Measurements from ENCODE around the gene DCTN4. TPM values are rescaled to one million over a fixed set of nuclear protein-coding genes. Genes with fewer than 3 reads are reported as not detected.
A peak's percentile ranks its signal among the peaks of the same experiment; 100 is the strongest.

The DCTN4 gene
- total and polyA plus RNA-seq, 12 donors: 30.4 to 113 (median 84.3) TPM

DNA sequence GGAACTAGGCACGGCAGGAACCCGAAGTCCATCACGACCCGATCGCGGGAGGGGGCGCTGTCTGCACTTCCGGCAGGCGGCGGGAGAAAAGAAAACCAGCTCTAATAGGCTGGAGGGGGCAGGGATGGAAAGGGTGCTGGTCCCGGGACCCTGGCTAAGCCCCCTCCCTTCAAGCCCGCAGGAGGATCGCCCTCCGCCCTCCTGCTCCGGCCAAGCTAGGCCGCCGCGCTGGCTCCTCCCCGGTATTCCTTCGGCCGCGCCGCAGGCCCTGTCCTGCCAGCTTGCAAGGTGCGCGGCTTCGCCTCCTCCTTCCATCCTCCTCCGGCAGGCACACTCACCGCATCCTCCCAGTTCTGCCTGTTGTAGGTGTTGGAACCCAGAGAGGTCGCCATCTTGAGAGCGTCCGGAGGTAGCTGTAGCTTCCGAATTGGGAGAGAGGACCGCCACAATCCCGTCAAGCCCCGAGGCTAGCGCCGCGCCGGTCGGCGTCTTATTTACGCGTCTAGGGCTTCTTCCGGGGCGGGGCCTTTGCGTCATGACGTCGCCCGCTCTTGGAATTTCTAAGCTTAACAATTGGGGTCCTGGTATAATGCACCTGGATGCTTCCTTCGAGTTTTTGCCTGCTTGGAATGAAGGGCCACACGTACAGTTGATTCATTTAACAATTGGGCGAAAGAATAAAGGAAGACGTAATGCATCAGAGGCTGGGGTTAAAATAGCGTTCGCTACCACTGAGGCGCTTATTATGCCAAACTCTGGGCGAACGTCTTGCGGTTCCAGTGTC, 58.0 kb downstream of the DCTN4 start, which contains the start of gene RBM22:
TSS of gene RBM22 (minus strand) at position 469 of the 784 bp plus-strand sequence. CDS start at position 392, 77 bp downstream.
- Histone ChIP-seq H3K4me1 (replicated peaks in 1 of 2) (peaks cover 11 to 17% of the 10 kb centered on the region in 2 donors), H3K27me3 (no peaks in the 10 kb centered on the region), H3K4me3 (peak within 1 kb of the TSS; percentile 34 to 87 (median 76)), H3K9me3 (replicated peaks in 1 of 3) (no peaks in the 10 kb centered on the region), H3K27ac (peak within 1 kb of the TSS; percentile 73 to 99 (median 90)), H3K36me3 (replicated peaks in 1 of 2) (peaks cover 0 to 33% of the 10 kb centered on the region in 2 donors)
- TF ChIP-seq, protein P1, sequence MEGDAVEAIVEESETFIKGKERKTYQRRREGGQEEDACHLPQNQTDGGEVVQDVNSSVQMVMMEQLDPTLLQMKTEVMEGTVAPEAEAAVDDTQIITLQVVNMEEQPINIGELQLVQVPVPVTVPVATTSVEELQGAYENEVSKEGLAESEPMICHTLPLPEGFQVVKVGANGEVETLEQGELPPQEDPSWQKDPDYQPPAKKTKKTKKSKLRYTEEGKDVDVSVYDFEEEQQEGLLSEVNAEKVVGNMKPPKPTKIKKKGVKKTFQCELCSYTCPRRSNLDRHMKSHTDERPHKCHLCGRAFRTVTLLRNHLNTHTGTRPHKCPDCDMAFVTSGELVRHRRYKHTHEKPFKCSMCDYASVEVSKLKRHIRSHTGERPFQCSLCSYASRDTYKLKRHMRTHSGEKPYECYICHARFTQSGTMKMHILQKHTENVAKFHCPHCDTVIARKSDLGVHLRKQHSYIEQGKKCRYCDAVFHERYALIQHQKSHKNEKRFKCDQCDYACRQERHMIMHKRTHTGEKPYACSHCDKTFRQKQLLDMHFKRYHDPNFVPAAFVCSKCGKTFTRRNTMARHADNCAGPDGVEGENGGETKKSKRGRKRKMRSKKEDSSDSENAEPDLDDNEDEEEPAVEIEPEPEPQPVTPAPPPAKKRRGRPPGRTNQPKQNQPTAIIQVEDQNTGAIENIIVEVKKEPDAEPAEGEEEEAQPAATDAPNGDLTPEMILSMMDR (IDR thresholded peaks at IDR 0.05): peak; percentile 37 to 71 (median 53)
- peak; percentile 87 to 94 for TF ChIP-seq POLR2A (IDR thresholded peaks at IDR 0.05)
- intact Hi-C loops (cut with DNase I): loop anchor here (10.0 kb wide), 2 partner anchors 144 to 146 kb away; partner anchors contain the start of gene IRGM (in 2 of the 2)
- DNase-seq: peak; percentile 90 to 97 (median 93)
- WGBS, 4 donors: 0 to 1% (median 1%) methylated on average over 27 to 59 of the region's 59 CpGs

DNA sequence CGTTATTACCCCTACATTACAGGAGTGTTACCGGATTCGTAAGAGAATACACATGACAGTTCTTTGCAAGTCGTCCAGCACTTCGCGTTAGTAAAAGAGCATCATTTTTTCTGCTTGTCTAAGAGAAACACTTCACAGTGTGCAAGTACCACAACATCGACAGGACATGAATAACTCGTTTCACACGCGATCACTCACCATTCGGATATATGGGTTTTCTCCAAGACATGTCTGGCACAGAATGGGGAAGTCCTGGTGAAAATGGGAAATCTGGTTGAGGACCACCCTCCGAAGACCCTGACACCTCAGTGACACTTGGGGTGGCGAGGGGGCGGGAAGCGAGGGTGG, 58.6 kb downstream of the DCTN4 start:
- TF ChIP-seq, protein P1 (IDR thresholded peaks at IDR 0.05): no peak
- TF ChIP-seq POLR2A (IDR thresholded peaks at IDR 0.05): no peak
- no peak for DNase-seq
- Histone ChIP-seq H3K27ac (peak overlapping the region in 4 of 5 donors; percentile 86 to 99 (median 93)), H3K9me3 (replicated peaks in 1 of 3) (no peaks in the 10 kb centered on the region), H3K36me3 (replicated peaks in 1 of 2) (peaks cover 0 to 39% of the 10 kb centered on the region in 2 donors), H3K27me3 (no peaks in the 10 kb centered on the region), H3K4me3 (peak overlapping the region; percentile 34 to 87 (median 76)), H3K4me1 (replicated peaks in 1 of 2) (peaks cover 11 to 17% of the 10 kb centered on the region in 2 donors)
- 0 to 2% (median 2%) methylated on average over 15 of the region's 15 CpGs for WGBS, 4 donors
- intact Hi-C loops (cut with DNase I): loop anchor here (10.0 kb wide), 2 partner anchors 145 kb away; partner anchors contain the start of gene IRGM (in 2 of the 2)

DNA sequence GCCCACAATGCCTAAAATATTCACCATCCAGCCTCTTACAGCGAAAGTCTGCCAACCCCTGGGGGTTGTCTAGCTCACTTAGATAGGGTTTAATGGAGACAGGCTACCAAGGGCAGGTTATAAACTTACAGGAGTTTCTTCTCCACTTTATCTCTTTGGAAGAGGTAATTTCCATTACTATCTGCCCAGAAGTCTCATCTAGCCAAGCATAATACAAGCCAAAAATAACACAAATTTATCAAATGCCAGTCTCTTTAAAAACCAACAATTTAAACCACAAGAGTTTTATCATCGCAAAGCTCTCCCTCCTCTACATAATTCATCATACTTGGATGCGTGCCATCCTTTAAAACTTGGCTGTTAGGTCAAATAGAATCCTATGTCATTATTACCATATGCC, 64.2 kb downstream of the DCTN4 start:
- peaks cover 2 to 11% of the 10 kb centered on the region in 2 donors for H3K4me1 ChIP-seq (replicated peaks in 1 of 2)
- H3K36me3 ChIP-seq (replicated peaks in 1 of 2): peaks cover 0 to 88% of the 10 kb centered on the region in 2 donors
- H3K27me3 ChIP-seq: no peaks in the 10 kb centered on the region

DNA sequence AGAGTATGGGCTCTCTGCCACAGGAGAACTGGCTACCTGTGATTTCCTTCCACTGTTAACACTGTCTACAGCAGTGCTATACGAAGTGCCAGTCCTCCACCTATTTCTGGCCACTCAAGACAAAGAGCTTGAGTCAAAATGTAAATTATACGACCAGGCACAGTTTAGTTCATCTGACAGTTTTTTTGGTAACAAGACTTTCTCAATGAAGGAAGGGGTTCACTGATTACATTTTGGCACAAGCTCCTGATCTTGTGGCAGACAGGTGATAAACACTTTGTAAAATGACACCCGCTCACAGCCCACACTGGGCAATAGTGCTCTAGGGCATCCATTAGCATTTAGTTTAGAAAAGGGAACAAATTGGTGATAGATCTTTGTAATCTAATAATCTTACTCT, 66.5 kb downstream of the DCTN4 start:
- DNase-seq: no peak
- no peak overlapping the region for H3K4me3 ChIP-seq
- H3K27me3 ChIP-seq: no peaks in the 10 kb centered on the region
- H3K36me3 ChIP-seq (replicated peaks in 1 of 2): peaks cover 0 to 70% of the 10 kb centered on the region in 2 donors
- no peak overlapping the region for H3K27ac ChIP-seq
- intact Hi-C loops (cut with DNase I): no loop called here
- no peaks in the 10 kb centered on the region for H3K4me1 ChIP-seq (replicated peaks in 1 of 2)
- WGBS, 4 donors: 82 to 95% (median 85%) methylated on average over 3 of the region's 3 CpGs
- no peaks in the 10 kb centered on the region for H3K9me3 ChIP-seq (replicated peaks in 1 of 3)
- TF ChIP-seq, protein P1 (IDR thresholded peaks at IDR 0.05): no peak
- no peak for TF ChIP-seq POLR2A (IDR thresholded peaks at IDR 0.05)

More for the DNA sequence above, 64.2 kb downstream of the DCTN4 start:
- DNase-seq: peak in 2 of 7 donors; percentile 28 to 29
- intact Hi-C loops (cut with DNase I): no loop called here
- no peak for TF ChIP-seq POLR2A (IDR thresholded peaks at IDR 0.05)
- TF ChIP-seq, protein P1 (IDR thresholded peaks at IDR 0.05): no peak
- Histone ChIP-seq H3K27ac (peak overlapping the region in 2 of 5 donors; percentile 26 to 35), H3K9me3 (replicated peaks in 1 of 3) (no peaks in the 10 kb centered on the region), H3K4me3 (no peak overlapping the region)
- WGBS, 4 donors: 53 to 59% (median 57%) methylated on average over 3 of the region's 3 CpGs

All from adrenal gland (tissue), 12 donors.